Heart right ventricle (tissue), 16 donors: ENCODE data around the gene CANT1. TPM values are rescaled to one million over a fixed set of nuclear protein-coding genes. Genes with fewer than 3 reads are reported as not detected.

ENCODE experiments used
- ATAC-seq, 8 donors: fragments of 200-7000 bp; cut with Tn5 transposase; one replicate each; pipeline ENCODE4 v1.9.1; 2020; ENCODE audit warnings: mild to moderate bottlenecking in 8 of 8, moderate library complexity in 8 of 8, moderate number of reproducible peaks in 1 of 8
- DNase-seq, 2 donors: peaks; one replicate each; pipeline ENCODE4 v3.0.0-alpha.2; 2020
- H3K27ac ChIP-seq, 10 donors: fragments of 200-600 bp; sonication (generic) in 2 of 10; one replicate each; pipeline versions ENCODE4 v1.5.0 to v1.8.0; 2020 to 2022; ENCODE audit warnings: mild to moderate bottlenecking in 3 of 10
- H3K27me3 ChIP-seq, 7 donors: fragments of 200-600 bp; one replicate each; pipeline ENCODE4 v1.8.0; 2021 to 2022; ENCODE audit warnings: mild to moderate bottlenecking in 2 of 7
- H3K36me3 ChIP-seq, 9 donors: fragments of 200-600 bp; sonication (generic) in 1 of 9; one replicate each; pipeline versions ENCODE4 v1.5.0 to v1.8.0; 2020 to 2022; ENCODE audit warnings: mild to moderate bottlenecking in 2 of 9
- H3K4me1 ChIP-seq, 9 donors: fragments of 200-600 bp; sonication (generic) in 1 of 9; one replicate each; pipeline versions ENCODE4 v1.5.0 to v1.8.0; 2020 to 2022; ENCODE audit warnings: mild to moderate bottlenecking in 4 of 9
- H3K4me3 ChIP-seq, 10 donors: fragments of 200-600 bp; sonication (generic) in 2 of 10; one replicate each; pipeline versions ENCODE4 v1.5.0 to v1.8.0; 2020 to 2022; ENCODE audit warnings: mild to moderate bottlenecking in 7 of 10, moderate library complexity in 2 of 10
- H3K9me3 ChIP-seq, 11 donors: fragments of 200-600 bp in 10 of 11; sonication (generic) in 2 of 11; one replicate each; pipeline versions ENCODE4 v1.5.0 to v1.8.0; 2013 to 2022; ENCODE audit warnings: mild to moderate bottlenecking in 2 of 11, control low read depth in 1 of 11, moderate library complexity in 1 of 11
- WGBS, 2 donors: extraction: QIAGEN DNeasy Blood & Tissue Kit; methylation state at CpG; one replicate each; pipeline ENCODE4 v1.1.7; 2013; ENCODE audit warnings: inconsistent platforms in 1 of 2; 5-methylcytosine and 5-hydroxymethylcytosine counted together
- intact Hi-C, 10 donors: fragments of 100-400 bp; cut with DNase I; formaldehyde crosslinking; loops; one replicate each; pipeline versions ENCODE4 v1.11.1 to v1.14.2; 2022
- polyA plus RNA-seq, 2 donors: library from polyadenylated mRNA; stranded (reverse); fragments of 200-250 nt; gene quantifications; one replicate each; pipeline ENCODE4 v1.2.3, GENCODE V29; 2013
- total RNA-seq, 10 donors: library from RNA; stranded (reverse); fragmentation: NEBNext Ultra II Directional in 3 of 10; extraction: Animal tissue kit (Norgen Biotek cat#: 25700) in 3 of 10; gene quantifications; one replicate each; pipeline versions ENCODE4 v1.2.1 to v1.2.4, GENCODE V29; 2021 to 2023
- TF ChIP-seq, protein P1 (sequence below), 9 donors: fragments of 200-600 bp; sonication (generic) in 2 of 9; IDR thresholded peaks; one replicate each; pipeline versions ENCODE4 v1.5.0 to v1.8.0; 2021 to 2022; ENCODE audit warnings: antibody characterized with exemption in 9 of 9, mild to moderate bottlenecking in 5 of 9, moderate library complexity in 1 of 9
- donor health status: Arrhythmogenic right ventricular cardiomyopathy.
- donor health status: ischemic (EF 13 %, LVEDD 7.1; RV severe dilation, severe dysfunction).
- donor health status: healthy with polysubstance abuse.
- donor health status: DM: no; HTN: yes; CAD: no.
- donor health status: DM: no; HTN: no; CAD: no.
- donor health status: ischemic (EF 25% LVEDD 6.9; RV normal size, moderate dysfunction).
- donor health status: ischemic (EF 25% LVEDD 5.7; RV mildly dilated, moderate dysfunction).
- donor health status: healthy.
- donor health status: DM: yes; HTN: yes; CAD: no.
- donor health status: Ischemic cardiomyopathy.
- donor health status: ischemic (EF 35%, LVEDD 5.7; RV mildly dilated, moderate dysfunction).
- donor health status: nonischemic (EF 11% LVEDD 7.7; RV severe dilation, severe dysfunction).
- donor health status: DM: yes; HTN: yes; CAD: no.
- donor health status: PGD.
- donor health status: ischemic (EF 29% LVEDD 5.4; RV normal size, mild dysfunction).
- donor health status: nonischemic (EF 23%, LVEDD 6.1; RV moderate dilation, normal function).

The CANT1 gene
- total and polyA plus RNA-seq, 12 donors = 4.1 to 33.4 (median 23.8) TPM

DNA sequence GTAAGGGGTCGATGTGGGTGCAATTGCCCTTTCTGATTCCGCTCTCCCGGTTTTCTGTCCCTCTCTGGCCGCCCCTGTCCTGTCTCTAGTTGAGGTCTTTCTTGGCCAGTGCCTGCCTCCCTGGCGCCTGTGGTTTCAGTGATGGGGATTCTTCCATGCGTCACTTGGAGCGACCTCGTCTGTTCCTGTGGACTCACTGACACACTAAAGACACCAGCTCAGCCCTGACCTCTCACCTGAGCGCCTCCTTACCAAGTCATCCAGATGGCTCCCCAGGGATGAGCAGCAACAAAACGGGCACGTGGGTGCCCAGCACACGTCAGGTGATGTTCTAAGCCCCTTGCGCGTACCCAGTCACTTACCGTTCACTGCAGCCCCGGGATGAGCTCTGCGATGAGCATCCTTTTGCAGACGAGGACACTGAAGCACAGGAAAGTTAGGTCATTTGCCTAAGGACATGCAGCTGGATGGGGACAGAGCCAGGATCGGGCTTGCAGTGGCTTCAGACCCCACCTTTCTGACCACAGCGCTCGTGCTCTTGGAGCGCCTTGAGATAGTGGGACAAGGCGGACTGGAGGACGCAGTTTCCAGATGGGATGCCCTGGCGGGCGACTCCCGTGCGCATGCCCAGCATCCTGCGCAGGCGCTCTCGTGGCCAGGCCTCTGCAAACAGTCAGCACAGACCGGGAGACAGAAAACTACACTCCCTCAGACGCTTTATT lies 18.4 kb downstream of the CANT1 start:
- peak in 1 of 2 donors; percentile 5 for DNase-seq
- Histone ChIP-seq H3K27ac (no peak overlapping the region), H3K4me1 (peaks cover 0 to 42% (median 27%) of the 10 kb centered on the region in 9 donors), H3K9me3 (no peaks in the 10 kb centered on the region), H3K36me3 (peaks cover 0 to 70% (median 9%) of the 10 kb centered on the region in 9 donors), H3K4me3 (no peak overlapping the region), H3K27me3 (no peaks in the 10 kb centered on the region)
- no peak for ATAC-seq
- TF ChIP-seq, protein P1, sequence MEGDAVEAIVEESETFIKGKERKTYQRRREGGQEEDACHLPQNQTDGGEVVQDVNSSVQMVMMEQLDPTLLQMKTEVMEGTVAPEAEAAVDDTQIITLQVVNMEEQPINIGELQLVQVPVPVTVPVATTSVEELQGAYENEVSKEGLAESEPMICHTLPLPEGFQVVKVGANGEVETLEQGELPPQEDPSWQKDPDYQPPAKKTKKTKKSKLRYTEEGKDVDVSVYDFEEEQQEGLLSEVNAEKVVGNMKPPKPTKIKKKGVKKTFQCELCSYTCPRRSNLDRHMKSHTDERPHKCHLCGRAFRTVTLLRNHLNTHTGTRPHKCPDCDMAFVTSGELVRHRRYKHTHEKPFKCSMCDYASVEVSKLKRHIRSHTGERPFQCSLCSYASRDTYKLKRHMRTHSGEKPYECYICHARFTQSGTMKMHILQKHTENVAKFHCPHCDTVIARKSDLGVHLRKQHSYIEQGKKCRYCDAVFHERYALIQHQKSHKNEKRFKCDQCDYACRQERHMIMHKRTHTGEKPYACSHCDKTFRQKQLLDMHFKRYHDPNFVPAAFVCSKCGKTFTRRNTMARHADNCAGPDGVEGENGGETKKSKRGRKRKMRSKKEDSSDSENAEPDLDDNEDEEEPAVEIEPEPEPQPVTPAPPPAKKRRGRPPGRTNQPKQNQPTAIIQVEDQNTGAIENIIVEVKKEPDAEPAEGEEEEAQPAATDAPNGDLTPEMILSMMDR (IDR thresholded peaks at IDR 0.05) = no peak
- intact Hi-C loops = loop anchor here in 2 of 10 donors (10.0 kb wide), 2 partner anchors 54 to 404 kb away; no protein-coding TSS in a partner anchor
- WGBS, 2 donors = 93 to 94% methylated on average over 33 of the region's 33 CpGs

DNA sequence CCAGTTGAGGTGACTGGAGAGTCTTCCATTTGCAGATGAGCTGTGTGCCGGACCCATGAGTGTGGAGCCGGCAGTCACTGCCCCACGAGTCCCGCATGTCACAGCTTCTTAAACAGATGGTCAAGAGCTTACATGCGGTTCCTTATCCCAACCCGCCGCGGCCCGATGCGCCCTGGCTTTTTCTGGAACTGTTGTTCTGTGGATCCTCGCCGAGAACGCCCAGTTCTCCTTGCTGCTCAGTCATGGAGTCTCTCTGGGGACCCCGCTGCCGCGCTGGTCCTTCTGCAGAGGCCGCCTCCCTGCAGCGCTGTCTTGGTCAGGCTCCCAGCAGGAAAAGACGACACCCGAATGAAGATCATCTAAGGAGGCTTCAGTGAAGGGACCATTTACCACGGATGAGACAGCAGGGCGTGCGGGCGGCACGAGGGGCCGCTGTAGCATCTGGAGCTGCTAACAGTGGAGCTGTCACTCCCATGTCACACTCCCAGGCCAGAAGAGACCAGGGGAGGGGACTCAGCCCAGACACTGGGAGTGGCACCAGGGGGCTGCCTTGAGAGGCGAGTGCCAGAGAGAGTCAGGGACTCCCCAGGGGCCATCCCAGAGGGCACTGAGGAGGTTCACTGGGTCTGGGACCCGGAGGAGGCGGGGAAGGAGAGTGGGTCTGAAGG lies 19.1 kb downstream of the CANT1 start:
- peak in 1 of 2 donors; percentile 30 for DNase-seq
- intact Hi-C loops = loop anchor here in 2 of 10 donors (10.0 kb wide), 2 partner anchors 54 to 404 kb away; no protein-coding TSS in a partner anchor
- peak in 1 of 8 donors; percentile 1 for ATAC-seq
- 92 to 93% methylated on average over 29 of the region's 29 CpGs for WGBS, 2 donors
- Histone ChIP-seq H3K4me1 (peaks cover 0 to 42% (median 34%) of the 10 kb centered on the region in 9 donors), H3K9me3 (no peaks in the 10 kb centered on the region), H3K36me3 (peaks cover 0 to 63% (median 9%) of the 10 kb centered on the region in 9 donors), H3K27me3 (no peaks in the 10 kb centered on the region), H3K27ac (no peak overlapping the region), H3K4me3 (no peak overlapping the region)
- TF ChIP-seq, protein P1 (IDR thresholded peaks at IDR 0.05) = no peak

DNA sequence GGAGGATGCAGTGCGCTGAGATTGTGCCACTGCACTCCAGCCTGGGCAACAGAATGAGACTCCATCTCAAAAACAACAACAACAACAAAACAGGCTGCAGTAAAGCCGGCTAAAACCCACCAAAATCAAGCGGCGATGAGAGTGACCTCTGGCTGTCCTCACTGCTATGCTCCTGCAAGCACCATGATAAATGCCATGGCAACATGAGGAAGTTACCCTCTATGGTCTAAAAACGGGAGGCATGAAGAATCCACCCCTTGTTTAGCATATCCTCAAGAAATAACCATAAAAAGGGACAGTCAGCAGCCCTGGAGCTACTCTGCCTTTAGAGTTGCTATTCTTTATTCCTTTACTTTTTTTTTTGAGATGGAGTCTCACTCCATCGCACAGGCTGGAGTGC lies 21.4 kb downstream of the CANT1 start:
- Histone ChIP-seq H3K9me3 (no peaks in the 10 kb centered on the region), H3K4me1 (peaks cover 0 to 40% (median 34%) of the 10 kb centered on the region in 9 donors), H3K36me3 (peaks cover 0 to 42% (median 9%) of the 10 kb centered on the region in 9 donors), H3K27ac (peak overlapping the region in 8 of 10 donors; percentile 72 to 93 (median 82)), H3K27me3 (no peaks in the 10 kb centered on the region), H3K4me3 (no peak overlapping the region)
- DNase-seq (no peak), ATAC-seq (no peak)
- 38 to 43% methylated on average over 6 of the region's 6 CpGs for WGBS, 2 donors
- TF ChIP-seq, protein P1 (IDR thresholded peaks at IDR 0.05) = no peak
- intact Hi-C loops = loop anchor here in 1 of 10 donors (10.0 kb wide), 1 partner anchor 407 kb away; no protein-coding TSS in a partner anchor

DNA sequence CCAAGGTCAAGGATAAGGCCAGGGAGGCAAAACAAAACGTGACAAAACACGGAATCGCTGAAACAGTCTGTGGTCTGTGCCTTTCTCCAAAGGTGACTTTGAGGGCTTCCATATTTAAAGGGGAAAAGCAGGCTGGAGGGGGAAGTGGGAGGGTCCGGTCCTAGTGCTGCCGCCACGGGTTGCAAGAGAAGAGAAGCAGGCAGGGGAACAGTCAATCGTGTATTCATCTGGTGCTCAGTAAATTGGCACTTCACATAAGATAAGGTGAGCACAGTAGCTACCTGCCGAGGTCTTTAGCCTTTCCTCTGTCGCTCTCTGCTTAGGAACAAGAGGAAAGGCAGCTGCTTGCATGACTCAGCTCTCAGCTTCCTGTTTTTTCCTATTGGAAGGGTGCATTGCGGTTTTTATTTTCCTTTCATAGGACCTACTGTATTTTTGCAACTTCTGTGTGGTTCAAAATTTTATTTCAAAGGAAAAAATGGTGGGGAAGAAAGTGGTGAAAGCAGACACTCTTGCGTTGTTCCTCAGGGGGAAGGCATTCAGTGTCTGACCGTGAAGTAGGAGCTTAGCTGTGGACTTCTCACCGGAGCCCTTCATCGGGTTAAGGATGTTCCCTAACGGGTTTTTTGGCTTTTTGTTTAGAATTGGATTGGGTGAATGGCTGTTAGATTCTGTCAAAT lies 22.8 kb downstream of the CANT1 start:
- H3K27ac ChIP-seq = peak overlapping the region; percentile 39 to 93 (median 82)
- H3K27me3 ChIP-seq = no peaks in the 10 kb centered on the region
- peak overlapping the region; percentile 19 to 59 (median 50) for H3K4me3 ChIP-seq
- peaks cover 0 to 28% (median 0%) of the 10 kb centered on the region in 9 donors for H3K36me3 ChIP-seq
- H3K4me1 ChIP-seq = peaks cover 0 to 40% (median 30%) of the 10 kb centered on the region in 9 donors
- ATAC-seq (peak; percentile 42 to 80 (median 64)), DNase-seq (peak in 1 of 2 donors; percentile 21)
- TF ChIP-seq, protein P1 (IDR thresholded peaks at IDR 0.05) = peak in 1 of 9 donors; percentile 5
- H3K9me3 ChIP-seq = no peaks in the 10 kb centered on the region
- intact Hi-C loops = loop anchor here in 1 of 10 donors (10.0 kb wide), 1 partner anchor 408 kb away; no protein-coding TSS in a partner anchor
- WGBS, 2 donors = 7 to 9% methylated on average over 15 of the region's 15 CpGs
